NCI-H2171 treated with DMSO at 0.1 percent for 48 hours (cell line): ENCODE results near the gene ZDHHC24.

Experiments used
- DNase-seq: peaks from one replicate; lab custom pipeline; 2025; lab: John Stamatoyannopoulos, UW

The ZDHHC24 gene

GRCh38 chr11:66564984-66565383, 19.1 kb upstream of the ZDHHC24 start:
- DNase-seq: no peak

GRCh38 chr11:66564538-66564937, 18.7 kb upstream of the ZDHHC24 start:
- no peak for DNase-seq

- no peak for DNase-seq
These were observed 18.0 kb upstream of the ZDHHC24 start for GRCh38 chr11:66563832-66564231.

- DNase-seq: no peak
These were observed 17.2 kb upstream of the ZDHHC24 start for GRCh38 chr11:66562907-66563583.

- no peak for DNase-seq
These were observed 16.4 kb upstream of the ZDHHC24 start for GRCh38 chr11:66562275-66562674.

GRCh38 chr11:66561975-66562248, 16.1 kb upstream of the ZDHHC24 start:
- DNase-seq: no peak

GRCh38 chr11:66561178-66561974, 15.5 kb upstream of the ZDHHC24 start:
- no peak for DNase-seq

GRCh38 chr11:66559866-66560676, 14.2 kb upstream of the ZDHHC24 start:
- no peak for DNase-seq

- DNase-seq: no peak
These were observed 13.5 kb upstream of the ZDHHC24 start for GRCh38 chr11:66559142-66559865.

GRCh38 chr11:66557733-66558326, 12.0 kb upstream of the ZDHHC24 start:
- no peak for DNase-seq

GRCh38 chr11:66556086-66556485, 10.2 kb upstream of the ZDHHC24 start:
- DNase-seq: no peak

GRCh38 chr11:66555416-66555815, 9.6 kb upstream of the ZDHHC24 start:
- no peak for DNase-seq

GRCh38 chr11:66554602-66555001, 8.8 kb upstream of the ZDHHC24 start:
- DNase-seq: no peak

GRCh38 chr11:66550887-66551286, 5.0 kb upstream of the ZDHHC24 start:
- no peak for DNase-seq

GRCh38 chr11:66549696-66550095, 3.8 kb upstream of the ZDHHC24 start:
- DNase-seq: no peak

- DNase-seq: no peak
These were observed 3.2 kb upstream of the ZDHHC24 start for GRCh38 chr11:66548774-66549630.

GRCh38 chr11:66548041-66548440, 2.2 kb upstream of the ZDHHC24 start:
- peak; percentile 92 for DNase-seq

GRCh38 chr11:66547662-66548009, 1.8 kb upstream of the ZDHHC24 start:
- peak; percentile 55 for DNase-seq

GRCh38 chr11:66546966-66547661, 1.3 kb upstream of the ZDHHC24 start:
- peak; percentile 7 for DNase-seq

GRCh38 chr11:66546368-66546965, 619 bp upstream of the ZDHHC24 start, which contains the start of gene ACTN3:
ACTN3 (plus strand) TSS chr11:66546903; CDS start chr11:66546938, 35 bp downstream.
- DNase-seq: no peak
